NCI-H1105 (cell line): Measurements from ENCODE around the gene DAP3.
"Not testable (repeated sequence)": the region's sequence is repeated elsewhere in the genome, so short reads cannot be mapped to it uniquely, and the experiment has no call there.

Experiments used
- DNase-seq: peaks from one replicate; lab custom pipeline; 2025; lab: John Stamatoyannopoulos, UW

DAP3 gene

GRCh38 chr1:155687705-155688323, 1.1 kb upstream of the DAP3 start:
- not testable (repeated sequence) for DNase-seq

- peak; percentile 84 for DNase-seq
Measured at GRCh38 chr1:155688324-155689080, 389 bp upstream of the DAP3 start, which contains the start of gene YY1AP1. Gene YY1AP1, minus strand, starts transcription at chr1:155688774. Its CDS starts 8,338 bp downstream, at chr1:155680436.

GRCh38 chr1:155691992-155692528, 3.2 kb downstream of the DAP3 start:
- DNase-seq = no peak

- DNase-seq = no peak
Measured at GRCh38 chr1:155694167-155694566, 5.3 kb downstream of the DAP3 start.

- no peak for DNase-seq
Measured at GRCh38 chr1:155695072-155695471, 6.2 kb downstream of the DAP3 start.

- no peak for DNase-seq
Measured at GRCh38 chr1:155695608-155696007, 6.7 kb downstream of the DAP3 start.

GRCh38 chr1:155696524-155696923, 7.6 kb downstream of the DAP3 start:
- no peak for DNase-seq

GRCh38 chr1:155697046-155697445, 8.2 kb downstream of the DAP3 start:
- DNase-seq = no peak

GRCh38 chr1:155697616-155698015, 8.7 kb downstream of the DAP3 start:
- DNase-seq = not testable (repeated sequence)

GRCh38 chr1:155698382-155699038, 9.6 kb downstream of the DAP3 start:
- DNase-seq = no peak

- not testable (repeated sequence) for DNase-seq
Measured at GRCh38 chr1:155699062-155699461, 10.2 kb downstream of the DAP3 start.

GRCh38 chr1:155701675-155702074, 12.8 kb downstream of the DAP3 start:
- DNase-seq = not testable (repeated sequence)

GRCh38 chr1:155703216-155703615, 14.3 kb downstream of the DAP3 start:
- DNase-seq = no peak

GRCh38 chr1:155704414-155704813, 15.5 kb downstream of the DAP3 start:
- DNase-seq = not testable (repeated sequence)

- DNase-seq = no peak
Measured at GRCh38 chr1:155706139-155706538, 17.2 kb downstream of the DAP3 start.

GRCh38 chr1:155709391-155709790, 20.5 kb downstream of the DAP3 start:
- no peak for DNase-seq

GRCh38 chr1:155711457-155711856, 22.6 kb downstream of the DAP3 start:
- DNase-seq = not testable (repeated sequence)

- not testable (repeated sequence) for DNase-seq
Measured at GRCh38 chr1:155712636-155713035, 23.7 kb downstream of the DAP3 start.

- no peak for DNase-seq
Measured at GRCh38 chr1:155713075-155713474, 24.2 kb downstream of the DAP3 start.

- DNase-seq = not testable (repeated sequence)
Measured at GRCh38 chr1:155715056-155715455, 26.2 kb downstream of the DAP3 start.

- DNase-seq = no peak
Measured at GRCh38 chr1:155715777-155716176, 26.9 kb downstream of the DAP3 start.

GRCh38 chr1:155717041-155717440, 28.1 kb downstream of the DAP3 start:
- DNase-seq = no peak
